ENCODE results near the gene BFSP1.

Gene BFSP1

DNA sequence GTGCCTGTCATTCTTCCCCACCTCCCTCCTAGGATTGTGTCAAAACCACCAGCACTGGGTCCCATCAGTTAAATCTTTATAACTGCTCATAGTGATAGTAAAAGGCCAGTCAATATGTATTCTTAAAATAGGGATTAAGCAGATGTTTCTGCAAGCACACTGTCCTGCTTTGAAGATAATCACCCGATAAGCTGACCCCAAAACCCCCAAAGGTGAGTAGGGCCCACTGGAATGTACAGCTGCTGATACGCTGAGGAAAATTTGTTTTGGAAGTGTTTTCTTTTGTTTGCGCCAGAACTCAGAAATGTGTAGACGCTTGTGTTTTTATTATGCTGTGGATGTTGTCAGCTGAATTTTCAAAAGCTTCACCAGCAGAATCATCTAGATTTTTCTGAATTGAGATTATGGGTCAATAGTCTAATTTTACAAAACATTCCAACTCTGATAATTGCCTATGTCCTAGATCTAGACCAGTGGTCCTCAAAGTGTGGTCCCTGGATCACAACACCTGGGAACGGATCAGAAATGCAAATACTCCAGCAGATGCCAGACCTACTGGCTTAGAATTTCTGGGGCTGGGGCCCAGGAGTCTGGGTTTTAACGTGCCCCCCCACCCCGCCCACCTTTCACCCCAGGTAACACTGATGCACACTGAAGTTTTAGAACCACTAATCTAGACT is 11.4 kb downstream of the BFSP1 start:
- TF ChIP-seq CTCF (IDR thresholded peaks at IDR 0.05; ENCODE audit: extremely low read depth, insufficient read depth, missing control alignments): no peak
- no peak for DNase-seq (ENCODE audit: low spot score)
- in situ Hi-C loops (cut with MboI; ENCODE audit: low pct_unique_long_range_greater_than_20kb, low sequenced_read_pairs, unreplicated experiment): loop anchor here (25.0 kb wide), 1 partner anchor 768 kb away; the partner anchor contains the start of gene ZNF133

DNA sequence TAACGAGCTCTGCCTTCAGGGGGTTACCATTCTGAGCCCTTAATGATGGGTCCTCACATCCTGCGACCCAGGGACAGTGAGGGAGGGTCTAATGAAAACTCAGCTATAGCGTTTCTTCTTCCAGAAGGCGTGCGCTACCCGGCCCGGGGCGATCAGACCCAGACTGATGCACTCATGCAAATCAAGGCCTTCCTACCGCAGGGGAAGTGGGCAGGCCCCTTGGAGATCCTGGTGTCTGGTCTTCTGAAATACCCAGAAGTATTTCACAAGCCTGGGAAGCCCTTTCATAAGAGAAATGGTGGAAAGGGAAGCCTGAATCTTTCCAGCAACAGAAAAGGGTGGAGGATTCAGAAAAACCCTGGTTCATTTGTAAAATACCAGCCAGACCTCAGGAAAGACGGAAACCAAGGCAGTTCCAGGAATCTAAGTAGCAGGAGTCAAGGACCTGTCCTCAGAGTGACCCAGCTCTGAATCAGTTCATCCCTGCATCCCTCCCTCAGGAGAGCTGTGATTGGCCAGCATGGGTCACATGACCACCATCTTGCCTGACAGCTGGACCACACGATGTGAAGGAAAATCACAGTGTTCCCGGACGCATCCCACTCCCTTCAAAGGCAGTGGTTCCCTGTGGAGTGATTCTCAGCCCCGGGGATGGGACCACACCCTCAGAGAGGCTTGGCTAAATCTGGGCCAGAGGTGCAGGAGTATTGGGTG is 12.7 kb downstream of the BFSP1 start:
- DNase-seq (ENCODE audit: low spot score): no peak
- in situ Hi-C loops (cut with MboI; ENCODE audit: low pct_unique_long_range_greater_than_20kb, low sequenced_read_pairs, unreplicated experiment): loop anchor here (25.0 kb wide), 1 partner anchor 769 kb away; the partner anchor contains the start of gene ZNF133
- no peak for TF ChIP-seq CTCF (IDR thresholded peaks at IDR 0.05; ENCODE audit: extremely low read depth, insufficient read depth, missing control alignments)

GRCh38 chr20:17515053-17515452 is 16.1 kb downstream of the BFSP1 start:
- in situ Hi-C loops (cut with MboI; ENCODE audit: low pct_unique_long_range_greater_than_20kb, low sequenced_read_pairs, unreplicated experiment): loop anchor here (25.0 kb wide), 1 partner anchor 772 kb away; the partner anchor contains the start of gene ZNF133
- no peak for TF ChIP-seq CTCF (IDR thresholded peaks at IDR 0.05; ENCODE audit: extremely low read depth, insufficient read depth, missing control alignments)
- no peak for DNase-seq (ENCODE audit: low spot score)

DNA sequence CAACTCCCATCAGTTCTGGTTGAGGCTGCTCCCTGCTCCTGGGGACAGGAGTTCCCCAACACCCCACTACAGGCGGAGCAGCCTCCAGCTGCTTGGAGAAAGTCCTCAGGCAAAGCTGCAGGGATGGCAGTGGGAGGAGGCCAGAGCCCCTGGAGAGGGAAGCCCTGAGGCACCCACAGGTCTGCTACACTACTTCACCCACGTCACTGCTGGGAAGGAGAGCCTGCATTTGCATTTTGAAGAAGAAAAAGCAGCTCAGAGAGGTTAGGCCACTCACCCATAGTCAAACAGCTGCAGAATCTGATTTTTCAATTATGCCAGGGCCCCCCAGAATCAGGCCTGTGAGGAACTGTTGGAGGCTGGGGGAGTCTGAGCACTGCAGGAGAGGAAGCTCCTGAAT is 17.2 kb downstream of the BFSP1 start:
- TF ChIP-seq CTCF (IDR thresholded peaks at IDR 0.05; ENCODE audit: extremely low read depth, insufficient read depth, missing control alignments): no peak
- in situ Hi-C loops (cut with MboI; ENCODE audit: low pct_unique_long_range_greater_than_20kb, low sequenced_read_pairs, unreplicated experiment): loop anchor here (25.0 kb wide), 1 partner anchor 773 kb away; the partner anchor contains the start of gene ZNF133
- no peak for DNase-seq (ENCODE audit: low spot score)

GRCh38 chr20:17511401-17511800 is 19.8 kb downstream of the BFSP1 start:
- in situ Hi-C loops (cut with MboI; ENCODE audit: low pct_unique_long_range_greater_than_20kb, low sequenced_read_pairs, unreplicated experiment): loop anchor here (25.0 kb wide), 1 partner anchor 776 kb away; the partner anchor contains the start of gene ZNF133
- no peak for DNase-seq (ENCODE audit: low spot score)
- no peak for TF ChIP-seq CTCF (IDR thresholded peaks at IDR 0.05; ENCODE audit: extremely low read depth, insufficient read depth, missing control alignments)

DNA sequence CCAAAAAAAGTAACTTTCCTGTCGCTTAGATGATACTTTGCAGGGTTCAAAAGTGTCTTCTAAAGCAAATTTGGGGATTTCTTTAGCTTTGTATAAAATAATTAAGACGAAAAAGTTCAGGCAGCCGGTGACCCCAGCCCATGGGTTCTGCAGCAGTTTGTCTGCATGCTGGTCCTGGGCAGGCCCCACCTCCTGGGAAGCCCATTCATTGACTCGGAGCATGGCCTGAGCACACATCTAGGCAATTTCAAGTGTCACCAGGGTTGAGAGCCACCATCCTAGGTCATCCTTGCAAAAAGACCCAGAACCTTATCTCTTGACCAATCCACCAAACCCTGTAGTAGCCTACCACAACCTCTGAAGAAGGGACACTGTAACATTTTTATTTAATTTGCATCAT is 20.6 kb downstream of the BFSP1 start:
- in situ Hi-C loops (cut with MboI; ENCODE audit: low pct_unique_long_range_greater_than_20kb, low sequenced_read_pairs, unreplicated experiment): loop anchor here (25.0 kb wide), 1 partner anchor 777 kb away; the partner anchor contains the start of gene ZNF133
- no peak for DNase-seq (ENCODE audit: low spot score)
- no peak for TF ChIP-seq CTCF (IDR thresholded peaks at IDR 0.05; ENCODE audit: extremely low read depth, insufficient read depth, missing control alignments)
